Dermis blood vessel endothelial cell (primary cell): Measurements from ENCODE around the gene LORICRIN. TPM values are rescaled to one million over a fixed set of nuclear protein-coding genes. Genes with fewer than 3 reads are reported as not detected.

Source experiments
- DNase-seq: peaks from one replicate; pipeline ENCODE4 v3.0.0; 2010
- total RNA-seq: library from RNA; depleted of rRNA; stranded (reverse); fragments of >200 nt; gene quantifications from 2 replicates; pipeline ENCODE4 v1.2.3, GENCODE V29; 2014

The LORICRIN gene
- total RNA-seq, 1 donor from 2014 or later, result not detected

- no peak for DNase-seq
Observed at GRCh38 chr1:153251087-153251486, 8.4 kb upstream of the LORICRIN start.

- DNase-seq, result no peak
Observed at GRCh38 chr1:153251562-153251961, 7.9 kb upstream of the LORICRIN start.

GRCh38 chr1:153251988-153252387, 7.5 kb upstream of the LORICRIN start:
- no peak for DNase-seq

- DNase-seq, result no peak
Observed at GRCh38 chr1:153253076-153253475, 6.4 kb upstream of the LORICRIN start.

- DNase-seq, result no peak
Observed at GRCh38 chr1:153253693-153254092, 5.8 kb upstream of the LORICRIN start.

- DNase-seq, result no peak
Observed at GRCh38 chr1:153260585-153261280, 1.2 kb downstream of the LORICRIN start.

- DNase-seq, result peak; percentile 15
Observed at GRCh38 chr1:153261281-153262069, 2.0 kb downstream of the LORICRIN start.

GRCh38 chr1:153262070-153262366, 2.5 kb downstream of the LORICRIN start:
- no peak for DNase-seq

- no peak for DNase-seq
Observed at GRCh38 chr1:153262462-153263157, 3.1 kb downstream of the LORICRIN start.

- no peak for DNase-seq
Observed at GRCh38 chr1:153265457-153265856, 6.0 kb downstream of the LORICRIN start.

- no peak for DNase-seq
Observed at GRCh38 chr1:153271711-153272110, 12.2 kb downstream of the LORICRIN start.

- DNase-seq, result no peak
Observed at GRCh38 chr1:153272186-153272585, 12.7 kb downstream of the LORICRIN start.

- peak; percentile 17 for DNase-seq
Observed at GRCh38 chr1:153277852-153278251, 18.4 kb downstream of the LORICRIN start.

GRCh38 chr1:153288634-153289275, 29.3 kb downstream of the LORICRIN start:
- peak; percentile 28 for DNase-seq

GRCh38 chr1:153291514-153291913, 32.0 kb downstream of the LORICRIN start:
- no peak for DNase-seq

GRCh38 chr1:153292185-153292584, 32.7 kb downstream of the LORICRIN start:
- no peak for DNase-seq

GRCh38 chr1:153292740-153293479, 33.4 kb downstream of the LORICRIN start:
- DNase-seq, result no peak

GRCh38 chr1:153293480-153293775, 33.9 kb downstream of the LORICRIN start:
- no peak for DNase-seq

- DNase-seq, result no peak
Observed at GRCh38 chr1:153293851-153294250, 34.4 kb downstream of the LORICRIN start.

- no peak for DNase-seq
Observed at GRCh38 chr1:153302308-153302707, 42.8 kb downstream of the LORICRIN start.

- no peak for DNase-seq
Observed at GRCh38 chr1:153305682-153306081, 46.2 kb downstream of the LORICRIN start.
